ENCODE measurements around the gene ENOX1.

Gene ENOX1

GRCh38 chr13:43251961-43252360 lies 534.8 kb downstream of the ENOX1 start:
- DNase-seq (ENCODE audit: low read depth), result no peak

DNA sequence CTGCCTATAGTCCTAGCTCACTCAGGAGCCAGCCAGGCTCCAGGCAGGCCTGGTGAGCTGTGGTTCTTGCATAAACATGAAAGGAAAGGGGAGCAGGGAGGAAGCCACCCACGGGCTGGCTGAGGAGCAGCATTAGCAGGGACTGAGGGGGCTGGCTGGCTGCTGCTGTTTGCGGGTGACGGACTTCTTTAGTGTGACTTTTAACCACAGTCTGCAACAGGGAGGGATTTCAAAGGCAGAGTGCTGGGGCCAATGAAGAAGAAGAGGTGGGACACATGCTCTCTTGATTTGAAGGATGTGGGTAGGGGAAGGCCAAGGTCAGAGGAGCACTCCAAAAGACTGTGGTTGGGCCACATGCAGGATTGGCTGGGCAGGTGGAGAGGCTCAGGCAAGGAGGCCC lies 540.4 kb downstream of the ENOX1 start:
- no peak for DNase-seq (ENCODE audit: low read depth)

- DNase-seq (ENCODE audit: low read depth), result no peak
These were observed 541.3 kb downstream of the ENOX1 start for GRCh38 chr13:43245374-43245964.

DNA sequence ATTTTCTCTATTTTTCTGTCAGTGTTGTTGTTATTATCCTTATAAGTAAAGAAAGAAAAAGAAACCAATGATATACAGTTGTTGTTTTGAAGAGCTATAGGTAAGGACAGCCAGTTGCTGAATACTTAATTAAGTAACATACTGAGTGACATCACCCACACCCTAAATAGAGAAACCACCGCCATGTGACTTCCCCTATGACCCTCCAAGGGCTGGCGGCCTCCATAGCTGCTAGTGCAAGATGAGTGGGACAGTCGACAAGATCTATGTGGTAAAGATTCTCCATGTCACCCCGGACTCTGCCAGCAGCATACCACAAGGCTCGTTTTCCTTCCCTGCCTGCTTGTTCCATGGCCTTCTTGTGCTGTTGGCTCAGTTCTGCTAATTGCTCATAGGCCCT lies 542.3 kb downstream of the ENOX1 start:
- DNase-seq (ENCODE audit: low read depth), result peak; percentile 25

DNA sequence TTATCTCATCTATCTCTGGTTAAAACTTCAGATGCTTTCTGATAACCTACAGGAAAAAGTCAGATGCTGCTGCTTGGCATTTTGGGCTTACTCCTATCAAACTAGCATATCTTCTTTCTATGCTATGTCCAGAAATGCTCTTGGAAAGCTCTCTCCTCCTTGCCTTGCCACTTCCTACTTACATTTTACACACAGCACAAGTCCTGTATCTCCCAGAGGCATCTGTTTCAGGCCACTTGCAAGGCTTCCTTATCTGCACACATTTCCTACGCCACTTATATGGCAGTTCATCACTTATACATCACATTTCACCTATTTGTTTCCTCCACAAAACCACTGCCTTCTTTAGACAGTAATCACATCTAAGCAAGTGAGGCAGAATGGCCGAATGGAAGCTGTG lies 543.1 kb downstream of the ENOX1 start:
- DNase-seq (ENCODE audit: low read depth), result peak; percentile 68

DNA sequence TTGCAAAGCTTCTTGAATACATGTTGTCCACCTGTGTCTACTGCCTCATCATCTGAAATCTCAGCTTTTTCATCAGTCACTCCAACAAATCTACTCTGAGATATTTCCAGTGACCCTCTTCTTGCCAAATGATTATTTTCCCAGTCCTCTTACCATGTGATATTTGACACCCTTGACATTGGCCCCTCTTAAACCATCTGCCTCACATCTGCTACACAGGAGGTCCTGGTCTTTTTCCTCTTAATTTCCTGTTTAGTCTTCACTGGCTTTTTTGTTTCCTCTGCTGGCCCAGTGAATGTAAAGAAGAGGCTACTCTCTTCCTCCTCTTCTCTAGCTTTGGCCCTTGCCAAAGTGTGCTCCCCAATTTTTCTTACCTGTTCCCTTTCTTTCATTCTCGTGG lies 544.7 kb downstream of the ENOX1 start:
- no peak for DNase-seq (ENCODE audit: low read depth)

DNA sequence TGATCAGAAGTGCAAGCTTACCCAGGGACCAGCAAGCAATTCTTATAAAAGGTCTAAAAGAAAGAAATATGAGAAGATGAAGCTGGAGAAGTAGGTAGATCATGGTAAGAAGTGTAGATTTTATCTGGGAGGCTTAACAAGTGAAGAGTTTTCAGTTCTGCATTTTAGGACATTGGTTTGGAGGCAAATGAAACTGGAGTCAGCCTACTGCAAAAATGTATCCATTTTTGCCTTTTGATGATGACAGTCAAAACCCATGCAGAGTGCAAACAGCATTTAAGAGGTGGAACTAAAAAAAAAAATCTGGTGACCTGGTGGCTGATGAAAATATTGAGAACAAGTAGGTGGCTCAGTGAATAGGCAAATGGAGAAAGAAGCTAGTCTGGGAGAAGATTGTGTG lies 546.5 kb downstream of the ENOX1 start:
- DNase-seq (ENCODE audit: low read depth), result no peak

- no peak for DNase-seq (ENCODE audit: low read depth)
These were observed 547.4 kb downstream of the ENOX1 start for GRCh38 chr13:43239275-43239840.

DNA sequence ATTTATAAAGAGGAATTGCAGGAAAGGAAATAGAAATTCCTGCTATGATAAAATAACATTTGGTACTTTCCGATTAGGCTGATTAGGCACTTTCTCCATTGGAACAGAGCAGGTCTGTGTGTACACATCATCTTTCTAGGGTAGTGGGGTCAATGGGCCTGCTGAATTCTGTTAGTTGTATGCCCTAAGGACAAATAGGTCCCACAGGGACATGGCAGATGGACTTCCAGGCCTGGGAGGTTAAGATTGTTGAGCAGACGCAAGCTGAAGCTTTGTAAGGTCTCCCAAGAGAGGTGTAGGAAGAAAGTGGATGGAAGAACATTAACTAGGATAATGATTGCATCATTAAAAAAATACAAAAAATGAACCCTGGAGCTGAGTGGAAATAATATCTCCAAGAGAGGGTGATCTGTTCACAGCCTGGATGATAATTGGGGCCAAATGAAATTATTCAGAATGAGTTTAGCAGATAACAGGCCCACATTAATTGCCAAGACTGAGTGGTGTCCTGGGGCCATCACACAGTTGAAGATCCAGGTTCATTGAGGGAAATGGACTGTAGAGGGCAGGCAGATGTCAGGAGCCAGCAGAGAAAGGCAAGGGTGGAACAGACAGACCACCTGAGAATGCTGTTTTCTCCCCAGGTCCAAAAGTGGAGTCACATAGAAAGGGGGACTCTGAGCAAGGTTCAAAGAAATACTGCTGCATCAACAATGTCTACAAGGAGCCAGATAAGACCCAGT lies 548.3 kb downstream of the ENOX1 start:
- no peak for DNase-seq (ENCODE audit: low read depth)

DNA sequence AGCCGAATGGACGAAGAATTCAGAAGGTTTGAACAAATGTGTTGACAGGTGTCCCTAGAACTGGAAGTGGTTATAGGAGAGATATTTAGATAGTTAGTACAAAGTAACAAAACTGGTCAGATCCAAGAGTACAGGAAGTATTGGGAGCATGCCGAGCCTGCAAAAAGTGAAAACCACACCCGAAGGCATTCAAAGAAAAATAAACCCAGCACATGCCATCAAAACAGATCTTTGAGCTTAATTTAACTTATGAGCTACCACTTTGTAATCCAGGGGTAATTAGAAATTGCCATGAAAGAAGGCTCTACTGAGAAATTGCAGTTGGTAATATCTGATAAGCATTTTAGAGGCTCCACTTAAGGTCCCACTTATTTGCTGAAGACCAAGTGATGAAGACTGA lies 549.2 kb downstream of the ENOX1 start:
- no peak for DNase-seq (ENCODE audit: low read depth)

- no peak for DNase-seq (ENCODE audit: low read depth)
These were observed 551.7 kb downstream of the ENOX1 start for GRCh38 chr13:43235028-43235427.

DNA sequence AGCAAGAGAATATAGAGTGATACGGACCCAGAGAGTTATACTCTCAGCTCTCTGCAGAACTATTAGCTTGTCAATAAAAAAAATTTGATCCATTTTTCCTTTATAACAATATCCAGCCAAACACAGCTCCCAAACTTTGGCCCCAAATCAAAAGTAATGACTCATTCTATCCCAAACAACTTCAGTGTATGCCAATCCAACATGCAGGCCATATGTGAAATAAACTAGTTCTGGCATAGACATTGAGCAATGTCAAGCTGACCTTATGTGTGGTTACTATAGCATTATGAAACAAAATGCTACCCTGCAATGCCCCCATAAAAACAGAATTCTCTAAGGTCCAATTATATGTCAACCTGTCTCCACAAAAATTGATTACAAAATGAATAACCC lies 553.9 kb downstream of the ENOX1 start:
- DNase-seq (ENCODE audit: low read depth), result no peak

DNA sequence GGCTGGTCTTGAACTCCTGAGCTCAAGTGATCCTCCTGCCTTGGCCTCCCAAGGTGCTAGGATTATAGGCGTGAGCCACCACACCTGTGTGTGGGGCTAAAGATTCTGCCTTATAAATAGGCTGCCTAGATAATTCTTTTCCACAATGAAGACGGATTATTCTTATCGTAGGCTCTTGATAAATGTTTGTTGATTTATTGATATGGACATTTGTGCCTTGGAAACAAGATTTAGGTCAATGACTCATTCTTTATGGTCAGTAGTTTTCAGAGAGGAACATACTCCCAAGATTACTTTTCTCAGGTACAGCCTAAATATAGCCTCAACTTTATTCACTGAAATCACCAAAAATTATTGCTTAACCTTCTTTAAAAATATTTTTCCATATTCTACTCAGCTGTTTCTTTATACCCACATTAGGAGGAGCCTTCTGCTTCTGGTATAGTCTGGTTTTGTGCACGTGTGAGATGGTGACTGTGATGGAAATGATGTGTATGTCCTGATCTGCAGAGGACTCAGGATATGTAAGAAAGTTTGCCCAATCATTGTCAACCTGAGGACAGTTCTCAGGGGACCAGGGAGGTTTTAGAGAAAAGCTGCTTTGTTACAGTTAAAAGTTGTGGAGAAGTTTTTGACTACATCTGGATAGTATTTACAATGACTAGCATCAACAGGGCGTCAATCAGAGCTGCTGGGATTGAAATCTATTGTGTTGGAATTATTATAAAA lies 554.5 kb downstream of the ENOX1 start:
- DNase-seq (ENCODE audit: low read depth), result no peak

- no peak for DNase-seq (ENCODE audit: low read depth)
These were observed 555.8 kb downstream of the ENOX1 start for GRCh38 chr13:43230989-43231388.

- DNase-seq (ENCODE audit: low read depth), result no peak
These were observed 557.3 kb downstream of the ENOX1 start for GRCh38 chr13:43229506-43229905.

GRCh38 chr13:43227721-43228120 lies 559.1 kb downstream of the ENOX1 start:
- DNase-seq (ENCODE audit: low read depth), result no peak

DNA sequence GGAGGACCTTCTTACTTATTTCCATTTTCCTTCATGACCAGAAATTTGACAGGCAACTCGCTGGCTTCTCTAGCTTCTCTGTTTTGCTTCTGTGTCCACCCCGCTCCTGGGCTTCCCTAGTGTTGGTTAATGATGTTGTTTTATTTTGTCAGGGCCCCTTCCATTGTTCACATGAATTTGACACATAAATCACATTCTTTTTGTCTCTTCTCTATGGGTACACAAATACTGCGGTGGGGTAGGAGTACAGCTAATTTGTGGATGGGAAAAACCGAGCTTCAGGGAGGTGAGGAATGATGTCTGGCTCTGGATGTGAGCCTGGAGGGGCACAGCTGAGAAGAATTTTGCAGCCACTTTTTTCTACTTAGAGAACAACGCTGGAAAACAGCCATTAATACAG lies 563.6 kb downstream of the ENOX1 start:
- no peak for DNase-seq (ENCODE audit: low read depth)

DNA sequence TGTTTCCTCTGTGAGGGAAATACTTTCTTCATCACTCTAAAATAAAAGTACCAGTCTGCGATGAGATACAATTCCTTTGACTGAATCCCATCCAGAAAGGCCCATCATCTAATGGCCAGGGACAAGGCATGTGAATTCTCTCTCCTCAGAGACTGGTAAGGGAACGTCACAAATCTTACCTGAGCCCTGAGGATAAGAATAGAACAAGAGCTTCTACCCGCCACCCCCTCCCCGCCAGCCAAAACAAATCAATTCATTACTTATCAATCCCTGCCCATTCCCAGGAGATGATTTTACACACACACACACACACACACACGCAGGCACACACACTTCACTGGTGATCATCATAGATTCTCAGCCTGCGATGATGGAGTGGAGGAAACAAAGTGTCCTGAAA lies 564.7 kb downstream of the ENOX1 start:
- no peak for DNase-seq (ENCODE audit: low read depth)

GRCh38 chr13:43221611-43222010 lies 565.2 kb downstream of the ENOX1 start:
- DNase-seq (ENCODE audit: low read depth), result no peak

DNA sequence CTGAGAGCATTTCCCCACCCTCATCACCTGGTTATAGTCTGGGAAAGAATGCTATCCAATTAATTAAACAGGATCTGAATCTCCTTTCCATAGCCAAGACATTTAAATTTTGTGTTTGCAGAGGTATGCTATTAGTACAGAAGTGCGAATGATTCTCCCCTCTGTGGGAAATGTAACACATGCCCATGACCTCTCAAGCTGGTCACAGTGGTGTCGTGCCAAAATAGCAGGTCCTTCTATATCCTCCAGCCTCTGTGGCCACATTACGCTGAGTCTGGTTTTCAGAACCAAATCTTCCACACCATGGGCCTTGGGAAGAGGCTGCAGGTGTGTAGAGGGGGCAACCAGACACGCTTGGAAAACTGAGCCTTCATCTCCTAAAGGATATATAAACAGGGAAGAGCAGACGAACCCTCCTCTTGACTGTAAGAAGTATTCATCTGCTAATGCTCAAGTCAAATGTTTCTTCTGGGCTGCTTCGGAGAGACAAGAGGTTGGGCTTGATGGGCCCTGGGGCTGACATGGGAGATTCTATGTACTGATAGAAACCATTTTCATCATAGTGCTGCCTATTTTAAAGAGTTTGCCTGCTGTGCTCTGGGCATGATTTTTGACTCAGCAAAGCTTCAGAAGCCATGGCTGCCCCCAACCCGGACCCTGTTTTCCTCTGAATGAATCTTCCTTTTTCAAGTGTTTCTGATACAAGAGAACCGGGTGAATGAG lies 565.7 kb downstream of the ENOX1 start:
- DNase-seq (ENCODE audit: low read depth), result no peak

DNA sequence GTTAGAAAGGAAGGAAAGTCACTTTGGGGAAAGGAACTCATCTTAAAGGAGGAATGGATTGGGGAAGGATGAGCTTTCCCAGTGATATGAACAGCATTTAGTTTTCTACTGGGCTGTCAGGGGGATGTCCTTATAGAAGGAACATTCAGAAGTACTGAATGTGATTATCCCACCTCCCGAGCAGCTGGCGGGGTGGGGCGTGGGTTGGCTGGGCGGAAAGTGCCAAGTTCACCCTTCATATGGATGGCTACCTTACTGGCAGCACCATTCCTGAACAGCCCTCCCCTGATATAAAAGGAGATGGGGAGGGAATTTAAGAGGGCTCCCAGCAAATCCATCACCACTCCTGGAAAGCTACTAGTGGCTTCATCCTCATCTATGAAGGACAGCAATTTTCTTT lies 572.6 kb downstream of the ENOX1 start:
- no peak for DNase-seq (ENCODE audit: low read depth)

- no peak for DNase-seq (ENCODE audit: low read depth)
These were observed 579.9 kb downstream of the ENOX1 start for GRCh38 chr13:43206838-43207237.
